GM19043 (cell line): ENCODE measurements around the gene BET1L.

Experiments
- ATAC-seq: cut with Tn5 transposase; IDR thresholded peaks from one replicate; pipeline ENCODE4 v1.9.1; 2021; ENCODE audit warnings: low read depth; ENCODE audit not compliant: unreplicated experiment

BET1L gene

GRCh38 chr11:210803-211180 is 3.6 kb upstream of the BET1L start:
- ATAC-seq, result no peak

GRCh38 chr11:210122-210802 is 3.1 kb upstream of the BET1L start:
- no peak for ATAC-seq

- no peak for ATAC-seq
Measured at GRCh38 chr11:209275-210121, 2.3 kb upstream of the BET1L start.

GRCh38 chr11:208917-209260 is 1.7 kb upstream of the BET1L start:
- no peak for ATAC-seq

- ATAC-seq, result no peak
Measured at GRCh38 chr11:208181-208916, 1.1 kb upstream of the BET1L start.

- peak; percentile 5 for ATAC-seq
Measured at GRCh38 chr11:207863-208180, 623 bp upstream of the BET1L start.

GRCh38 chr11:206526-207207 is 532 bp downstream of the BET1L start:
- no peak for ATAC-seq

- no peak for ATAC-seq
Measured at GRCh38 chr11:206002-206384, 1.2 kb downstream of the BET1L start.

GRCh38 chr11:205221-206001 is 1.8 kb downstream of the BET1L start:
- no peak for ATAC-seq

GRCh38 chr11:204587-205109 is 2.6 kb downstream of the BET1L start:
- ATAC-seq, result no peak

GRCh38 chr11:203945-204586 is 3.1 kb downstream of the BET1L start:
- no peak for ATAC-seq

- no peak for ATAC-seq
Measured at GRCh38 chr11:203056-203944, 3.9 kb downstream of the BET1L start.

GRCh38 chr11:202490-202889 is 4.7 kb downstream of the BET1L start:
- no peak for ATAC-seq

GRCh38 chr11:201966-202365 is 5.2 kb downstream of the BET1L start:
- no peak for ATAC-seq

- no peak for ATAC-seq
Measured at GRCh38 chr11:200224-201003, 6.8 kb downstream of the BET1L start.

GRCh38 chr11:199782-200181 is 7.4 kb downstream of the BET1L start:
- ATAC-seq, result no peak

GRCh38 chr11:199004-199581 is 8.1 kb downstream of the BET1L start:
- ATAC-seq, result no peak
